Ramos (cell line): ENCODE data around the gene SS18.
"Not testable (repeated sequence)": the region's sequence is repeated elsewhere in the genome, so short reads cannot be mapped to it uniquely, and the experiment has no call there.

Experiments used
- in situ Hi-C: fragments of 300-500 bp; cut with MboI; formaldehyde crosslinking; loops from one replicate; pipeline ENCODE4 v1.14.3; 2022; ENCODE audit warnings: low sequenced_read_pairs; ENCODE audit not compliant: unreplicated experiment

Gene SS18, protein sequence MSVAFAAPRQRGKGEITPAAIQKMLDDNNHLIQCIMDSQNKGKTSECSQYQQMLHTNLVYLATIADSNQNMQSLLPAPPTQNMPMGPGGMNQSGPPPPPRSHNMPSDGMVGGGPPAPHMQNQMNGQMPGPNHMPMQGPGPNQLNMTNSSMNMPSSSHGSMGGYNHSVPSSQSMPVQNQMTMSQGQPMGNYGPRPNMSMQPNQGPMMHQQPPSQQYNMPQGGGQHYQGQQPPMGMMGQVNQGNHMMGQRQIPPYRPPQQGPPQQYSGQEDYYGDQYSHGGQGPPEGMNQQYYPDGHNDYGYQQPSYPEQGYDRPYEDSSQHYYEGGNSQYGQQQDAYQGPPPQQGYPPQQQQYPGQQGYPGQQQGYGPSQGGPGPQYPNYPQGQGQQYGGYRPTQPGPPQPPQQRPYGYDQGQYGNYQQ

DNA sequence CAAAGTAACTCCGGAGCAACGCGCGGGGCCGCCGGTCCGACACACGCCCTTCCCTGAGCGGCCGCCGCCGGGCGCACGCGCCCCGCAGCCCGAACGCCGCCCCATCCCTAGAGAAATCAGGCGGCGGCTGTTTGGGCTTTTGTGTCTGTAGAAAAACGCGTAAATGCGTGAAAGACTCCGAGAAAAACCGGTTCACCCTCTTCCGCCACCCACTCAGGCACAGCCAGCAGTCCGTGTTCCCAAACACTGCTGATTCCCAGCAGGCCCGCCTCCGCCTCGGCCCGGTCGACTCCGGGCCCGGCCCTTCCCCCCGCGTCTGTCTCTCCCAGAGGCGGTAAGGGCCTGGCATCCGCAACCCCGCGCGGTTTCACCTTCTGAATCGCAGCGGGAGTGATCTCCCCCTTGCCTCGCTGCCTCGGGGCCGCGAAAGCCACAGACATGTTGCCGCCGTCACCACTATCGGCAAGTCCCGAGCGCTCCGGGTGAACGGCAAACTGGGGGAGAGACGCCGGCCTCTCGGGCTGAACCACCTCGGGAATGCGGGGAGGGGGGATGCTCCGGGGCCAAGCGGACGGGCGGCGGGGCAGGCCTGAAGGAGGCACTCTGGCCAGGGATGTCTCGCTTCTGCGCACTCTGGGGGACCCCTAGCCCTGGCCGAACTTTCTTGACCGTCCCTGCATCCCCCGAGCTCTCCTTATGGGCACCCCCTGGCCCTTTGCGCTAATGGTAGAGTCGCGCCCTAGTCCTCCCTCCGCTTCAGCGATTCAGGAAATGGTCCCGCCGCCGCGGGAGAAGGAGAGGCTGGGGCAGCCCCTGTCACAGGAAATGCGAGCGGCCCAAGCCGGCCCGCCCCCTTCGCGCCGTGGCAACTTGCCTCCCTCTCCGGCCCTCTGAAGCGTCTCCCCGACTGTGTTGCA lies at the start of gene SS18:
TSS of gene SS18 (minus strand) at position 484 of the 917 bp plus-strand sequence. CDS start at position 440, 44 bp downstream.
- in situ Hi-C loops, result no loop called here

DNA sequence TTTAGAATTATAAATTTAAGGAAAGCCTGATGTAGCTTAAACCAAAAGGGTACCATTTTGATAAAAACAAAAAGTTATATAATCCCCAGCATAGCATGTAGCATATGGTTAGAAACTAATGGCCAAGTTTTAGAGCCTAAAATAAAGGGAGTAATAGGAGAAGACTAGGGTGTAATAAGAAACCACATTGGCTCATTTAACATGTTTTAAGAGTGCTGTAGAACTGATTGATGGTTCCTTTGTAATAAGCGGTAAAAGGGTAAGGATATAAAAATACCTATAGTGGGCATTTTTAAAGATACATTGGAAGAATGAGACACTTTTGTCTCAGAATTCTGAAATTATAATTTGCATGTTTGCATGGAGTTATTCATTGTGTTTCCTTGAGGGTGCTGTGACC lies 45.1 kb upstream of the SS18 start:
- in situ Hi-C loops, result no loop called here

DNA sequence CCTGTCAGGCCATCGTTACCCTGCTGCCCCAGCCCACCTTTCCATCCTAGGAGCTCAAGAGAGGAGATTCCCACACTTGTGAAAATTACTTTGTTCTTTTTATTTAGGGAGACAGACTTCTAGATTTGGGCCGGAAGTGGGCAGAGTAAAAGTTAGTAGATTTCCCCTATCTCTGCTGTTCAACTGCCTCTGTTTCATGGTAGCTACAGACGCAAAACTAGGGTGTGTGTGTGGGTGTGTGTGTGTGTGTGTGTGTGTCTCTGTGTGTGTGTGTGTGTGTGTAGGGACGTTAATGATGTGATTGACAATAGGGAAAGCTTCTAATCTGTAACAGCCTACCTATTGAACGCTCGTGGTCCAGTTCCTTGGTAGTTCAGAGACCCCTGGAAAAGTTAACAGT lies 43.7 kb upstream of the SS18 start:
- in situ Hi-C loops, result no loop called here

DNA sequence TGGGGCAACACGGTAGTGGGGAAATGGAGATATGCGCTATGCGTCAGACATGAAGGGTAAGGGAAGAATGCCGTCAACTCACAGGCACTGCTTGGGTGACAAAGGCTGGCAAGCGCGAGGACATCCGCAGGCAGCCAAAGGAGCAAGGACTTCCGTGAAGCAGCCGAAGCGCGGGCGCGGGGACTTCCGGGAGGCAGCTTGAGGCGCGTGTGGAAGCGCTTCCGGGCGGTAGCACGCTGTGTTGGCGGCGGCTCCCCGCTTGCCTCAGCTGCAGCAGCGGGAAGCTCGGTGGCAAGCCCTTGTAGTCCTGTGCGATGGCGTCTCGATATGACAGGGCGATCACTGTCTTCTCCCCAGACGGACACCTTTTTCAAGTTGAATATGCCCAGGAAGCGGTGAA lies 43.2 kb upstream of the SS18 start, which contains the start of gene PSMA8:
TSS of gene PSMA8 (plus strand) at position 218 of the 400 bp plus-strand sequence. CDS start at position 315, 97 bp downstream.
- in situ Hi-C loops, result no loop called here

DNA sequence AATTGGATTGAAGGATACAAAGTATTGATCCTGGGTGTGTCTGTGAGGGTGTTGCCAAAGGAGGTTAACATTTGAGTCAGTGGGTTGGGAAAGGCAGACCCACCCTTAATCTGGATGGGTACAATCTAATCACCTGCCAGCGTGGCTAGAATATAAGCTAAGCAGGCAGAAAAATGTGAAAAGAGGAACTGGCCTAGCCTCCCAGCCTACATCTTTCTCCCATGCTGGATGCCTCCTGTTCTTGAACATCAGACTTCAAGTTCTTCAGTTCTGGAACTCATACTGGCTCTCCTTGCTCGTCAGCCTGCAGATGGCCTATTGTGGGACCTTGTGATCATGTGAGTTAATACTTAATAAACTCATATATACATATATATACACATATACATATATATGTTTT lies 37.8 kb upstream of the SS18 start:
- in situ Hi-C loops, result not testable (repeated sequence)

DNA sequence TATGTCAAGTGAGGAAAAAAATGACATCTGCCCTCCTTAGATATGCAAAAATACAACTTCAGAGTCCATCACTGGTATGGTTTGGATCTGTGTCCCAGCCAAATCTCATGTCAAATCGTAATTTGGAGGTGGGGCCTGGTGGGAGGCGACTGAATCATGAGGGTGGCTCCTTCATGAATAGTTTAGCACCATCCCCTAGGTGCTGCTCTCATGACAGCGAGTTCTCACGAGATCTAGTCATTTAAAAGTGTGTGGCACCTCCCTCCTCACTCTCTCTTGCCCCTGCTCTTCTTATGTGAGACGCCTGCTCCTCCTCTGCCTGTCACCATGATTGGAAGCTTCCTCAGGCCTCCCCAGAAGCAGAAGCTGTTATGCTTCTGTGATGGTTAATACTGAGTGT lies 37.4 kb upstream of the SS18 start:
- in situ Hi-C loops, result no loop called here

DNA sequence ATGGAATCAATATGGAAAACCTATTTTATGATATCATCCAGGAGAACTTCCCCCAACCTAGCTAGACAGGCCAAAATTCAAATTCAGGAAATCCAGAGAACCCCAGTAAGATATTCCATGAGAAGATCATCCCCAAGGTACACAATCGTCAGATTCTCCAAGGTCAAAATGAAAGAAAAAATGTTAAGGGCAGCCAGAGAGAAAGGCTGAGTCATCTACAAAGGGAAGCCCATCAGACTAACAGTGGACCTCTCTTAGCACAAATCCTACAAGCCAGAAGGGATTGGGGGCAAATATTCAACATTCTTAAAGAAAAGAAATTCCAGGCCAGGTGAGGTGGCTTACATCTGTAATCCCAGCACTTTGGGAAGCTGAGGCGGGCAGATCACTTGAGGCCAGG lies 31.6 kb upstream of the SS18 start:
- in situ Hi-C loops, result not testable (repeated sequence)

DNA sequence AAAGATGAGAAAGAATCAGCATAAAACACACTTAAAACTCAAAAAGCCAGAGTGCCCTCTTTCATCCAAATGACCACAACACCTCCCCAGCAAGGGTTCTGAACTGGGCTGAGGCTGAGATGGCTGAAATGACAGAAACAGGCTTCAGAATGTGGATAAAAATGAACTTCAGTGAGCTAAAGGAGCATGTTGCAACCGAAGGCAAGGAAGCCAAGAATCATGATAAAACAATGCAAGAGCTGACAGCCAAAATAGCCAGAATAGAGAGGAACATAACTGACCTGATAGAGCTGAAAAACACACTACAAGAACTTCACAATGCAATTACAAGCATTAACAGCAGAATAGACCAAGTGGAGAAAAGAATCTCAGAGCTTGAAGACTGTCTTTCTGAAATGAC lies 31.1 kb upstream of the SS18 start:
- in situ Hi-C loops, result no loop called here

DNA sequence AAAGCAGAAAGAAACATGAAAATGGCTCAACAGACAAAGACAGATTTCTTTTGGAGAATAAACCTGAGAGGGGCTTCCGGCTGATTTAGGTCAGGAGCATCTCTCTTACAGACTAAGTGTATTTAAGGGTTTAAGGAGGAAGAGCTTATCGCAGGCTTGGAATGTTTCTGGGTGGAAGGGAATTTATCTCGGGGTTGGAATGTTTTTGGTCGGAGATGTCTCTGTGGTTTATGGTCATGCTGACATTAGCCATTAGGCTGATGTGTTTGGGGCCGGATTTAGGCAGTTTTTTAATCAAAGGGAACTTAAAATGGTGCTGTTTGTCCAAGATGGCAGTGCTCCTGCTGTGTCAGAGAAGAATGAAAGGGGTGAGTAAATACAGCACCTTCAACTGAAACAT lies 28.8 kb upstream of the SS18 start:
- in situ Hi-C loops, result no loop called here

DNA sequence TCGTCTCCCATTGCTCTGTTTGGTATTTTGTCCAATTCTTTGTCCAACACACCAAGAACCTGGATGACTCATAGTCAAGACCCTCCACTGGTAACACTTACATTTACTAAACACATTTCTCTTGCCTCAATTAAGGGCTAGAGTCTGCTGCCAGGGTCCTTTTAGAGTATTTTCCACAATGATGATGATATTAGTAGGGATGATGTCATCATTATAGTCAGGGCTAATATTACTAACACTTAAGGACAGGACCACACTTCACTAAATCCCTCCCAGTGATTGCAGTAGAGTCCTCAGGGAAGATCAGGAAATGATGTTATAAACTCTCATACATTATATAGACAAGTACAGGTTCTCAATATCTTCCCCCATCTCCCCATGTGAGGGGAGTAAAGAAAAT lies 13.6 kb upstream of the SS18 start:
- in situ Hi-C loops, result no loop called here

DNA sequence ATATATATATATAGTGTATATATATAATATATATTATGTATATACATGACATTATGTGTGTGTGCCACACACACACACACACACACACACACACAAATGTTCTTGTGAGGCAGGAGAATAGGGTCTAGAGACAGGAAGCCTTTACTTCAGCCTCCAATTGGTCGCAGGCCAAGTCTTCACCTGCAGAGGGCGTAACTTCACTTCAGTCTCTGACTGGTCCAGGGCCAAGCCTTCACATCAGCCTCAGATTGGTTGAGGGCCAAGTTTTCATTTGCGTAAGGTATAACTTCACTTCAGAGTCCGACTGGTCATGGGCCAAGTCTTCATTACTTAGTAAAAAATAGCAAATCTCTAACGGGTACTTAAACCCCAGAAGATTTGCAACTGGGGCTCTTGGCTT lies 13.2 kb upstream of the SS18 start:
- in situ Hi-C loops, result no loop called here

DNA sequence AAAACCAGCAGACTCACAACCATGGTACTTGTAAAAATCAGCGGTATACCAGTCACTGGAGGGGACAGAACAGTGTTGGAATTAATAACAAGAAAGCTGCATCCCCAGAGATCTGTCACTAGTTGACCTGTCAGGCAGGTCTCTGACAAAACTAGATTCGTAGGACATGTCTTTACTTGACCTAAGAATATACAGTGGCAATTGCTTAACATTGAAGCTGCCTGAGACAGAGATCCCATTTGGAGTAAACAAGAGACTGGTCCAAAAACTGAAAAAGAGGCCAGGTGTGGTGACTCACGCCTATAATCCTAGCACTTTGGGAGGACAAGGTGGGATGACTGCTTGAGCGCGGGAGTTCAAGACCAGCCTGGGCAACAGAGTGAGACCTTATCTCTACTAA lies 7.2 kb upstream of the SS18 start:
- in situ Hi-C loops, result no loop called here

DNA sequence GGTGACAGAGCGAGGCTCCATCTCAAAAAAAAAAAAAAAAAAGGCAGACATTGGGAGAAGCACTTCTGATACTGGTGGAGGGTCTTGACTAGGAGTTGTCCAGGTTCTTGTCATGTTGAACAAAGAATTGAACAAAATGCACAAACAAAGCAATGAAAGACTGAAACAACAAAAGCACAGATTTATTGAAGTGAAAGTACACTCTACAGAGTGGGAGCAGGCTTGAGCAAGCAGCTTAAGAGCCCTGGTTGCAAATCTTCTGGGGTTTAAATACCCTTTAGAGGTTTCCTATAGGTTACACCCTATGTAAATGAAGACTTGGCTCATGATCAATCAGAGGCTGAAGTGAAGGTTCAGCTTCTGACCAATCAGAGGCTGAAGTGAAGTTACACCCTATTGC lies 6.4 kb upstream of the SS18 start:
- in situ Hi-C loops, result no loop called here

DNA sequence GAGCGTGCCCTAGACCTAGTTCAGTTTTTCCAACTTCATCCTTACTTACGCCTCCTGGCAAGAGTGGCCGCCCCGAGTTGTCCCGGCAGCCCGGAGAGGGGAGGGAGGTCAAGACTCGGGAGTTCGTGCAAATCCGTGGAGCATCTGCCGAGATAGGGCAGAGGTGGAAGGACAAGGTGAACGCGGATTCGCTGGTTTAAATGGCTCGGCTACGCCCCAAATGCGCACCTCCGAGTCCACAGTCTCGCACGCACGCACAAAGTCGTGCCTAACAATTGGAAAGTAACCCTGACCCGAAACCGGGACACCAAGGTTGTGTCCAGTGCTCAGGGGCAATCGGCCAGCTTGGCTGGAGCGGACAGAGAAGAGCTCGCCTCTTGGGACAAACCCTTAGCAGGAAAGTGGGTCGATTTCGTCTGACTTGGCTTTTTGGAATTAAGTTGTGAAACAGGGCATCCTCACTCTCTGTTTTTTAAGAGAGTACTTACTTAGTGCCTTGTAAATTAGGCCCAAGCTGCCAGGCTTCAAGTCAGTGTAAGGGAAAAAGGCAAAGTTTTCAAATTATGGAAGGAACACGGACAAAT lies 726 bp upstream of the SS18 start:
- in situ Hi-C loops, result no loop called here

DNA sequence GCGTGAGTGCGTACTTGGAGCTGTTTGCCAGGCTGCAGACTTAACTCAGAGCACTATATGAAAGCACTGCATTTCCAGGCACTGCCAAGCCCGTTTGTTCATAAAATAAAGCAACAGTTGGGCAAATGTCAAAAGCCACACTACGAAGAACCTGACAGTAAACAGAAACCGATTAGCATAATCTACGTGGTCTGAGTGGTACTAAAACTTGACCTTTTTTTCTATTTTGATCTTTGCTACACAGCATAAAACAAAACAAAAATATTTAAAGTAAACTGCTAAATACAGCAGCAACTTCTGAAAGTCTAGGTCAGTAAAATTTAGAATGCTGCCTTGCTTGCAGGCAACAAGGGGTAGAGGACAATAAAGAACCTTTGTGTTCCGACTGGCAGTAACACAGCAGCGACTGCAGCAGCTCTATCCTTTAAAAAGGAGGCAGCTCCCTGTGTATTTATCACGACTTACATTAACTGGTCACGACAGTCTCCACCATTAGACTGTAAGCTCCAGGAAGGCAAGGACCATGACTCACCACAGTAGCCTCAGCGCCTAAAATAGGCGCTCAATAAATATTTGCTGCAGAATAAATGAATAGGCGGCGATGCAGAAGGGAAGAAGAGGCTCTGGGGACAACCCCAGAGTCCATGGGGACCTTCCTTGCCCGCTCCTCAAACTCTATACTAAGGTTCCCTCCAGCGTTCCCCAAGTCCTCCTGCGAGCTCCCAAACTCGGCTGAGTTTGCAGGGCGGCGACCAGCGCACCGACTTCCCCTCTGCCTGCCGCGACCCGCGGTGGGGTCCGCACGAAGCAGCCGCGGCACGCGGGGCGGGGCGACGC lies 902 bp downstream of the SS18 start:
- in situ Hi-C loops, result no loop called here

DNA sequence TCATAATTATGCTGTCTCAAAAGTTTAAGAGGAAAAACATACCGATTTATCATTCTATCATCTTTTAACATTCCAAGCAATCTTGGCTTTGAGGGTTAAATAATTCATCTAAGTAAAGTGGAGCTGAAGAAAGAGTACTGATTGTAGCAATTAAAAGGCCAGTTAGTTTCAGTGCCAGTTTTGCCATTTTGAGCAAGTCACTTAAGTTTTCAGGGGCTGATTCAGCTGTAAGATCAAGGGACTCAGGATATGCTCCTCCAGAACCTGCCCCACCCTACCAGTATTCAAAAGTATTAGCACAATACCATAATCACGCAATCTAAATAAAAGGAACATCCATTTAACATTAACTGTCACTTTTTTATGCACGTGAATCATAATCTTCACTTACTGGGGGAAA lies 1.9 kb downstream of the SS18 start:
- in situ Hi-C loops, result no loop called here

DNA sequence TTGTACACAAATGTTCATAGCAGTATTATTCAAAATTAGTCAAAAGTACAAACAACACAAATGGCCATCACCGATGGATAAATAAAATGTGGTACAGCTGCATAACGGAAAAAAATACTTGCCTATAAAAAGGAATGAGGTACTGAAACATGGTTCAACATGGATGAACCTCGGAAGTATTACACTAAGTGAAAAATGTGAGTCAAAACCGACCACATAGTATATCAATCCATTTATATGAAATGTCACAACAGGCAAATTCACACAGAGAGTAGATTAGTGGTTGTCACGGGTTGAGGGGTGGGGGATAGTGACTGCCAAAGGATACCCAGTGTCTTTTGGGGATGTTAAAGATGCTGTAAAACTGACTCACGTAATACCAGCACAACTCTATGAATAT lies 3.5 kb downstream of the SS18 start:
- in situ Hi-C loops, result no loop called here

DNA sequence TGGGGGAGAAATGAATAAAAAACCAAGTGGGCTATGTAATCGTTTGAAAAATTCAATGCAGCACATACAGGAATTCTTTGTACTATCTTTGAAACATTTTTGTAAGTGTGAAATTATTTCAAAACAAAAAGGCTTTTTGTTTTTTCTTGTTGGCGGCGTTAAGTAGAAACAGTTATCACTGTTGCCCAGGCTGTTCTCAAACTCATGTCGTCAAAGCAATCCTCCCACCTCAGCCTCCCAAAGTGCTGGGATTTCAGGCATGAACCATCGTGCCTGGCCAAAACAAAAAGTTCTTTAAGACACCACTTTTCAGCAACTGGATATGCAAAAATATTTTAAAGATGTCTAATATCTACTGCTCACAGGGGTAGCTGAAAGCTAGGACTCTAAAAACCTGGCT lies 5.4 kb downstream of the SS18 start:
- in situ Hi-C loops, result no loop called here

DNA sequence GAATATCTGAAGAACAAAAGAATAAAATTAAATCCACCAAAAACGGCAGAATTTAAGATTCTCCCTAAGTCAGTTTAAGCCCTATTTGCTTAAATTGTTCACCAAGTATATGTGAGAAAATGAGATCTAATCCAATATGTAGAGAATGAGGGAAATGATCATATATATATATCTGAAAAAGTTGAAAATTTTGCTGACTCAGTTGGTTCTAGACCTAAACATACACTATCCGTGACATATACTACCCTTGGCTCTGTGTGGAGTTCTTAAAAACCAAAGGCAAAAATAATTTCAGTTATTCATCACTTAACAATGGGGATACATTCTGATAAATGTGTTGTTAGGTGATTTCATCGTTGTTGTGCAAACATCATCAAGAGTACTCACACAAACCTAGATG lies 7.3 kb downstream of the SS18 start:
- in situ Hi-C loops, result no loop called here

DNA sequence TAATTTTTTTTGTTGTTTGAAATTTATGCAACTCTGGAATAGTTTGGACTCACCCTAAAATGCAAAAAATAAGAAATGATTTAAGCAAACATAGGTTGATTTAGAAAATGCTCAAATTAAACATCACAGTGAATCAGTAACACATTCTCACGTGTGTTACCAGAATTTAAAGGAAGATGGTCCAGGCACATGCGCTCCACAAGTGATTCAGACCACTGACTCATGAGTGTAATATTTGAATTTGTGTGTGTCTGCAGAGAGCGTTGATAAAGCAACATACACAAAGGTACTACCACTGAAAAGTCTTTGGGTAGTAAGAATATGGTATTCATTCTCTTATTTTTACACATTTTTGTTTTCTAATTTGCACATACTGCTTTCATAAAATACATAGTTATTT lies 7.9 kb downstream of the SS18 start:
- in situ Hi-C loops, result no loop called here
